Activated CD4-positive, alpha-beta T cell treated with anti-CD3 and anti-CD28 coated beads, Interleukin-2, amount 10 ng/mL, durations not matched to agents 7 days and 5 days (primary cell): Measurements from ENCODE around the gene CXCL16. TPM values are rescaled to one million over a fixed set of nuclear protein-coding genes. Genes with fewer than 3 reads are reported as not detected.

Experiments
- CTCF ChIA-PET: fragments of 350-600 bp; sonication (Branson Sonifier 250); formaldehyde crosslinking; loops from one replicate; lab custom pipeline; 2021; ENCODE audit warnings: antibody characterized with exemption; lab: Charles Lee
- POLR2A ChIA-PET: fragments of 350-600 bp; sonication (Branson Sonifier 250); formaldehyde crosslinking; loops from one replicate; lab custom pipeline; 2021; ENCODE audit warnings: antibody characterized with exemption; lab: Charles Lee
- DNase-seq: peaks from one replicate; pipeline ENCODE4 v3.0.0-alpha.2; 2020
- H3K27ac Mint-ChIP-seq: one replicate; pipeline ENCODE4 v1.8.0; 2021; ENCODE audit warnings: mild to moderate bottlenecking, moderate library complexity, mixed read lengths
- H3K27me3 Mint-ChIP-seq: one replicate; pipeline ENCODE4 v1.8.0; 2021; ENCODE audit warnings: mixed read lengths
- H3K36me3 Mint-ChIP-seq: one replicate; pipeline ENCODE4 v1.8.0; 2021; ENCODE audit warnings: low read depth, mixed read lengths
- H3K4me1 Mint-ChIP-seq: one replicate; pipeline ENCODE4 v1.8.0; 2021; ENCODE audit warnings: mixed read lengths
- H3K4me3 Mint-ChIP-seq: one replicate; pipeline ENCODE4 v1.8.0; 2021; ENCODE audit warnings: mild to moderate bottlenecking, moderate library complexity, mixed read lengths
- H3K9me3 Mint-ChIP-seq: one replicate; pipeline ENCODE4 v1.8.0; 2021; ENCODE audit warnings: mixed read lengths
- total RNA-seq, 2 experiments: library from RNA; stranded (reverse); gene quantifications; one replicate each; pipeline ENCODE4 v1.2.3, GENCODE V29; 2021

The CXCL16 gene
- total RNA-seq, 2 experiments from 2014 or later: 0.94 to 1.6 TPM

GRCh38 chr17:4733073-4733531 is 6.6 kb downstream of the CXCL16 start:
- peak overlapping the region; percentile 54 for H3K27ac Mint-ChIP-seq
- ChIA-PET POLR2A (no interaction called here), CTCF (interaction anchor here (0.6 to 1.1 kb wide), 3 partner anchors 57 to 142 kb away, joined by 3 to 8 read pairs (median 3); no protein-coding TSS in a partner anchor)

GRCh38 chr17:4728124-4728523 is 11.6 kb downstream of the CXCL16 start:
- POLR2A ChIA-PET: no interaction called here
- no peaks in the 10 kb centered on the region for H3K9me3 Mint-ChIP-seq
- H3K27me3 Mint-ChIP-seq: no peaks in the 10 kb centered on the region
- no peak overlapping the region for H3K4me3 Mint-ChIP-seq
- CTCF ChIA-PET: interaction anchor here (1.6 kb wide), 1 partner anchor 16 kb away, joined by 5 read pairs; no protein-coding TSS in a partner anchor
- no peak for DNase-seq
- peaks cover 4% of the 10 kb centered on the region for H3K36me3 Mint-ChIP-seq
- H3K4me1 Mint-ChIP-seq: peaks cover 47% of the 10 kb centered on the region
- peak overlapping the region; percentile 58 for H3K27ac Mint-ChIP-seq

More at GRCh38 chr17:4733073-4733531, 6.6 kb downstream of the CXCL16 start:
- peak; percentile 41 for DNase-seq
- peaks cover 4% of the 10 kb centered on the region for H3K36me3 Mint-ChIP-seq
- peaks cover 8% of the 10 kb centered on the region for H3K27me3 Mint-ChIP-seq
- peak overlapping the region; percentile 87 for H3K4me3 Mint-ChIP-seq
- no peaks in the 10 kb centered on the region for H3K9me3 Mint-ChIP-seq
- H3K4me1 Mint-ChIP-seq: peaks cover 41% of the 10 kb centered on the region

GRCh38 chr17:4725646-4726310 is 13.9 kb downstream of the CXCL16 start:
- ChIA-PET CTCF (interaction anchor here (1.6 to 2.0 kb wide), 4 partner anchors 10 to 183 kb away, joined by 3 to 6 read pairs (median 5); partner anchors contain the start of gene CHRNE), POLR2A (no interaction called here)
- Mint-ChIP-seq H3K27me3 (no peaks in the 10 kb centered on the region), H3K9me3 (no peaks in the 10 kb centered on the region), H3K4me1 (peaks cover 35% of the 10 kb centered on the region), H3K36me3 (peaks cover 10% of the 10 kb centered on the region), H3K4me3 (no peak overlapping the region), H3K27ac (no peak overlapping the region)
- DNase-seq: no peak

GRCh38 chr17:4724650-4725049 is 15.1 kb downstream of the CXCL16 start:
- H3K36me3 Mint-ChIP-seq: peaks cover 20% of the 10 kb centered on the region
- no peak overlapping the region for H3K4me3 Mint-ChIP-seq
- DNase-seq: no peak
- no peaks in the 10 kb centered on the region for H3K9me3 Mint-ChIP-seq
- no peaks in the 10 kb centered on the region for H3K27me3 Mint-ChIP-seq
- ChIA-PET CTCF (no interaction called here), POLR2A (no interaction called here)
- peaks cover 35% of the 10 kb centered on the region for H3K4me1 Mint-ChIP-seq
- no peak overlapping the region for H3K27ac Mint-ChIP-seq

- H3K4me3 Mint-ChIP-seq: no peak overlapping the region
- CTCF ChIA-PET: interaction anchor here (1.8 kb wide), 1 partner anchor 13 kb away, joined by 3 read pairs; no protein-coding TSS in a partner anchor
- H3K9me3 Mint-ChIP-seq: no peaks in the 10 kb centered on the region
- POLR2A ChIA-PET: no interaction called here
- H3K4me1 Mint-ChIP-seq: peaks cover 32% of the 10 kb centered on the region
- H3K36me3 Mint-ChIP-seq: peaks cover 34% of the 10 kb centered on the region
- no peak for DNase-seq
- H3K27ac Mint-ChIP-seq: peak overlapping the region; percentile 0
- H3K27me3 Mint-ChIP-seq: no peaks in the 10 kb centered on the region
Observed at GRCh38 chr17:4722678-4723240, 17.0 kb downstream of the CXCL16 start.

GRCh38 chr17:4721203-4722135 is 18.3 kb downstream of the CXCL16 start:
- Mint-ChIP-seq H3K27ac (peak overlapping the region; percentile 61), H3K36me3 (peaks cover 46% of the 10 kb centered on the region), H3K4me3 (no peak overlapping the region), H3K9me3 (no peaks in the 10 kb centered on the region), H3K27me3 (no peaks in the 10 kb centered on the region), H3K4me1 (peaks cover 36% of the 10 kb centered on the region)
- CTCF ChIA-PET: interaction anchor here (1.2 to 1.8 kb wide), 2 partner anchors 12 to 85 kb away, joined by 3 read pairs; no protein-coding TSS in a partner anchor
- POLR2A ChIA-PET: no interaction called here
- DNase-seq: no peak

GRCh38 chr17:4720787-4721186 is 18.9 kb downstream of the CXCL16 start:
- CTCF ChIA-PET: interaction anchor here (1.2 kb wide), 1 partner anchor 85 kb away, joined by 3 read pairs; no protein-coding TSS in a partner anchor

GRCh38 chr17:4719684-4720221 is 20.0 kb downstream of the CXCL16 start:
- POLR2A ChIA-PET: no interaction called here
- H3K36me3 Mint-ChIP-seq: peaks cover 60% of the 10 kb centered on the region

More at GRCh38 chr17:4720787-4721186, 18.9 kb downstream of the CXCL16 start:
- H3K36me3 Mint-ChIP-seq: peaks cover 50% of the 10 kb centered on the region
- H3K27ac Mint-ChIP-seq: peak overlapping the region; percentile 50
- POLR2A ChIA-PET: no interaction called here
- H3K27me3 Mint-ChIP-seq: no peaks in the 10 kb centered on the region
- no peaks in the 10 kb centered on the region for H3K9me3 Mint-ChIP-seq
- H3K4me1 Mint-ChIP-seq: peaks cover 36% of the 10 kb centered on the region
- no peak overlapping the region for H3K4me3 Mint-ChIP-seq
- no peak for DNase-seq

GRCh38 chr17:4719146-4719545 is 20.6 kb downstream of the CXCL16 start:
- H3K27me3 Mint-ChIP-seq: no peaks in the 10 kb centered on the region
- H3K9me3 Mint-ChIP-seq: no peaks in the 10 kb centered on the region
- no peak for DNase-seq
- ChIA-PET POLR2A (no interaction called here), CTCF (no interaction called here)
- no peak overlapping the region for H3K4me3 Mint-ChIP-seq
- peaks cover 45% of the 10 kb centered on the region for H3K4me1 Mint-ChIP-seq
- peaks cover 60% of the 10 kb centered on the region for H3K36me3 Mint-ChIP-seq
- H3K27ac Mint-ChIP-seq: no peak overlapping the region

More at GRCh38 chr17:4719684-4720221, 20.0 kb downstream of the CXCL16 start:
- H3K27me3 Mint-ChIP-seq: no peaks in the 10 kb centered on the region
- peaks cover 43% of the 10 kb centered on the region for H3K4me1 Mint-ChIP-seq
- DNase-seq: no peak
- CTCF ChIA-PET: no interaction called here
- peak overlapping the region; percentile 71 for H3K27ac Mint-ChIP-seq
- no peak overlapping the region for H3K4me3 Mint-ChIP-seq
- no peaks in the 10 kb centered on the region for H3K9me3 Mint-ChIP-seq

- DNase-seq: no peak
- Mint-ChIP-seq H3K4me1 (peaks cover 52% of the 10 kb centered on the region), H3K9me3 (no peaks in the 10 kb centered on the region), H3K27me3 (no peaks in the 10 kb centered on the region), H3K4me3 (no peak overlapping the region), H3K27ac (peak overlapping the region; percentile 63), H3K36me3 (peaks cover 60% of the 10 kb centered on the region)
- POLR2A ChIA-PET: no interaction called here
- CTCF ChIA-PET: no interaction called here
Observed at GRCh38 chr17:4718276-4718675, 21.5 kb downstream of the CXCL16 start.

GRCh38 chr17:4717791-4718190 is 21.9 kb downstream of the CXCL16 start:
- DNase-seq: no peak
- CTCF ChIA-PET: no interaction called here
- no peak overlapping the region for H3K27ac Mint-ChIP-seq
- POLR2A ChIA-PET: no interaction called here
- peaks cover 54% of the 10 kb centered on the region for H3K4me1 Mint-ChIP-seq
- H3K9me3 Mint-ChIP-seq: no peaks in the 10 kb centered on the region
- peaks cover 60% of the 10 kb centered on the region for H3K36me3 Mint-ChIP-seq
- H3K27me3 Mint-ChIP-seq: no peaks in the 10 kb centered on the region
- H3K4me3 Mint-ChIP-seq: no peak overlapping the region

GRCh38 chr17:4716081-4716480 is 23.6 kb downstream of the CXCL16 start:
- peak overlapping the region; percentile 87 for H3K27ac Mint-ChIP-seq
- ChIA-PET CTCF (interaction anchor here (0.6 to 1.7 kb wide), 5 partner anchors 10 to 481 kb away, joined by 3 to 6 read pairs (median 4); no protein-coding TSS in a partner anchor), POLR2A (no interaction called here)
- H3K4me3 Mint-ChIP-seq: peak overlapping the region; percentile 78
- DNase-seq: no peak
- H3K4me1 Mint-ChIP-seq: peaks cover 62% of the 10 kb centered on the region
- peaks cover 67% of the 10 kb centered on the region for H3K36me3 Mint-ChIP-seq
- no peaks in the 10 kb centered on the region for H3K9me3 Mint-ChIP-seq
- H3K27me3 Mint-ChIP-seq: no peaks in the 10 kb centered on the region
